Cerebellar nuclear complex (tissue), 1 donor: ENCODE data around the gene ABCG2.
"Not testable (repeated sequence)": the region's sequence is repeated elsewhere in the genome, so short reads cannot be mapped to it uniquely, and the experiment has no call there.

ENCODE experiments used
- DNase-seq, 2 experiments: peaks; one replicate each; lab custom pipeline; 2025; lab: John Stamatoyannopoulos, UW

The ABCG2 gene

DNA sequence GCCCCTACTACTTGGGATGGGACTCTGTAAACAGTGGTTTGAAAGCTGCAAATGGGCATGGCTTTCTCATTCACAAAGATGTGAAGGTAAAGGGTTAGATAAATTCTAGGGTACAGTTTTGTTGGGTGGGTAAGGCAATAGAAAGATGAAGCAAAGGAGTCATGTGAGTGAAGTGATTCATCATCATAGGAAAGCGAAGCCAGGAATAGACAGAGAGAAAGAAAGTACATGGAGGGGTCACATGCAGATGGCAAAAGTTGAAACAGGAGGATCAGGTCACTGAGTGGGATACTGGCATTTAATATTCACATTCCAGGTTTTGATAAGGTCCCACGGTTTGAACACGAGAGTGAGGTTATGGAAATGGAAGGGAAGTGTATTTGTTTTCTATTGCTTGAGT is 8.2 kb upstream of the ABCG2 start:
- DNase-seq, result no peak

DNA sequence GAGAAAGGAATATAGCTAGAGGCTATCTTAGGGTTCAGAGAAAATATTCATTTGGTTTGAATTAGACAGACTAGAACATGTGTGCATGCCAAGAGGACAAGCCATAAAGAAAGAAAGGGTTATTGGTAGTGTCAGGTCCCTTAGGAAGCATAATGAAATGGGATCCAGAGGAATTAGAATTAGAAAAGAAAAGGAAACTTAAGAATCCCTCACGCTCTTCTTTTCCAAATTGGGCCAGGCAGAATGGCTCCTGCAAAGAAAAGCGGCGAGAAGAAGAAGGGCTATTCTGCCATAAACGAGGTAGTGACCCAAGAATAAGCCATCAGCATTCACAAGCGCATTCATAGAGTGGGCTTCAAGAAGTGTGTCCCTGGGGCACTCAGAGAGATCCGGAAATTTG is 4.9 kb upstream of the ABCG2 start:
- DNase-seq, result no peak

DNA sequence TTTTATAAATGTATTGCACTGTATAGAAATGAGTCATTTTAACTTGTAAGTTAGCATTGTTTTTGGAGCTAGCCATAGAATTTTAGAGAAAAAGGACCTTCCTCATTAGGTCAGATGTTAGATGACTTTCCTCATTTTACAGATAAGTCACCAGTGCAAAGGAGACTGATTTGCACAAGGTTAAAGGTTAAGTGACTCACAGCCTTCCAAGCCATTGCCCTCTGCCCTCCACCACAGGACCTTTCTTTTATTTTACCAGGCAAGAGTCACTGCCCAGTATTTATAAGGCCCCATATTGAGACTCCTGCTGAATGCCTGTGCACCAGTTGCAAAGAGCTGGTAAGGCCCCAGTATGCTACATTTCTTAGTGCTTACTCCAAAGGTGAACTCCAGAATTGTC is 4.2 kb upstream of the ABCG2 start:
- DNase-seq, result no peak

DNA sequence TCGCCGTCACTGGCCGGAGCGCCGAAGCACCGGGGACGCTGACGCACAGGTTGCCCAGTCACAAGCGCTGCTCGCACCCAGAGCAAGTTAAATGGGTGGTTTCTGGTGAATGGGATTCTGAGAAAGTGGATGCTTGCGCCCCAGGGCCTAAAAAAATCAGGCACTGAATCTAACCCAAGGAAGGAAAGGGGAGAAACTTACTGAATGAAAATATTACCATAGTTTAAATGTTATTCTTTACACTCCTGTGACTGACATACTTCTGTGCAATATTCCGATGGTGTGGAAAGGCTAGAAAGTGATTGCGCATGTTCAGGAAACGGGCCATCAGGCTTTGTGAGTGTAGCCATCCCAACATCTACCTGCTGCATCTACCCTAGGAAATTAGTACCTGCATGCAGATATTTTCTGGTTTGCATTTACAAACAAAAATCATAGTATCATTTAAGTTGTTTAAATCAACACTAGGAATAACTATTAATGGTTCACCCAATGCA is 838 bp upstream of the ABCG2 start:
- DNase-seq, result no peak

DNA sequence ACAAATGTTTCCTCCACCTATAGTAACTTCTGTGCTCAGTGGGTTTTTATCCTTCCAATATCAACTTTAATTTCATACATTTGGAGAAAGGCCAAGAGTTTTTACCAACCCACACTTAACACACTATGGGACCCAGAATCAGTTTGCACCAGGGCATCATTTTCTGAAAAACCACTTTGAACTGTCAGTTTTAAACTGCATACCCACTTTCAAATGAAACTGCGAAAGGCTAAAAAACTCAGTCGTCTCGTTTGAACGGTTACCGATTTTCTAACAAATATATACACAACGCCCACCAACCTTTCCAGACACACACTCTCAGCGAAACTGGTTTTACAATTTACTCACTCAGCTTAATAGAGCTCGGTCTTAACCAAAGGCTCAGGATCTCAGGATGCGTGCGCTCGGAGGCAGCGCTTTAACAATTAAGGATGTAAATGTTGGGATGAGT is 376 bp downstream of the ABCG2 start:
- no peak for DNase-seq

DNA sequence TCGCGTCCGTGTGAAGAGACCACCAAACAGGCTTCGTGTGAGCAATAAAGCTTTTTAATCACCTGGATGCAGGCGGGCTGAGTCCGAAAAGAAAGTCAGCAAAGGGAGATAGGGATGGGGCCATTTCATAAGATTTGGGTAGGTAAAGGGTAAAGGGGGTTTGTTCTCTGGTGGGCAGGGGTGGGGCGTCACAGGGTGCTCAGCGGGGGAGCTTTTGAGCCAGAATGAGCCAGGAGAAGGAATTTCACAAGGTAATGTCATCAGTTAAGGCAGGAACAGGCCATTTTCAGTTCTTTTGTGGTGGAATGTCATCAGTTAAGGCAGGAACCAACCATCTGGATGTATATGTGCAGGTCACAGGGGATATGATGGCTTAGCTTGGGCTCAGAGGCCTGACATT is 6.1 kb downstream of the ABCG2 start:
- DNase-seq, result not testable (repeated sequence)

DNA sequence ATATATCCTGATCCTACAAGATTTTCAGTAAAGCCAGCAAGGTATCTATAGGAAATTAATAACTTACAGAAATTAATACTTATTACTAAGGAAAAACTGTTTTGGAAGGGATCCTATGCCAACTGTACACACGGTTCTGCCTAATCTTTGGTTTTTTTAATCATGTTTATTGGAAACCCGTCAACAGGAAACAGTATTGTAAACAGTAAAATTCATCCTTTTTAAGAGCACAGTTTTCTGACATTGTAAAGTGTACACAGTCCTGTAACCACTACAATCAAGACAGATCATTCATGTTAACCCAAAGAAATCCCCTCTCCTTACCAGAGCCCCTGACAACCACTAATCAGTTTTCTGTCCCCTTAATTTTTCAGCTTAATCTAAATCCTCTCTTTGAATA is 9.9 kb downstream of the ABCG2 start:
- DNase-seq, result no peak

DNA sequence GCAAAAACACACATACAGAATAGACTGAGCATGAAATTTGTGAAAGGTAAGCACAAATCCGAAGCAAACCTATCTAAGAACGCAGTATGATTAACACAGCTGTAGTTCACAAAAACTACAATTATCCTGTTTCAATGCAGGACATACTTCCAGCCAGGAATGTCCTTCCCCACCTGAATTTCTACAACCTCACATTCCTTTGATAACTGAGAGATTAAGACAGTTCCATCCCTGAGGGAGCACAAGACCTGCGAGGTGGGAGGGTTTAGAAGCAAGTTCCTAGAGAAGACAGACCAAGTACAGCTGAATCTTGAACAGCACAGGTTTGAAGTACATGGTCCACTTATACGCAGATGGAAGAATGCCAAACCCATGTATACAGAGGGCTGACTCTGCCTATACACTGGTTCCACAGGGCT is 10.6 kb downstream of the ABCG2 start:
- no peak for DNase-seq

DNA sequence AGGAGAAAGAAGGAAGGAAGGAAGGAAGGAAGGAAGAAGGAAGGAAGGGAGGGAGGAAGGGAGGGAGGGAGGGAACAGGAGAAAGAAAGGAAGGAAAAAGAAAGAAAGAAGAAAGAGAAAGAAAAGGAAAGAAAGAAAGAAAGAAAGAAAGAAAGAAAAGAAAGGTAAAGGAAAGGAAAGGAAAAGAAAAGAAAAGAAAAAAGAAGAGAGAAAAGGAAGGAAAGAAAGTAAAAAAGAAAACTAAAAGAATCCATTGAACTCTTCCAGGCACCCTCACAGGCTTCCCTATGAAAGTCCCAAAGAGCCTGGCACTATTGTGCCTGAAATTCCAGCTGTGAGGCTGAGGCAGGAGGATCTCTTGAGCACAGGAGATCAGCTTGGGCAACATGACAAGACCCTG is 11.5 kb downstream of the ABCG2 start:
- DNase-seq, result no peak

DNA sequence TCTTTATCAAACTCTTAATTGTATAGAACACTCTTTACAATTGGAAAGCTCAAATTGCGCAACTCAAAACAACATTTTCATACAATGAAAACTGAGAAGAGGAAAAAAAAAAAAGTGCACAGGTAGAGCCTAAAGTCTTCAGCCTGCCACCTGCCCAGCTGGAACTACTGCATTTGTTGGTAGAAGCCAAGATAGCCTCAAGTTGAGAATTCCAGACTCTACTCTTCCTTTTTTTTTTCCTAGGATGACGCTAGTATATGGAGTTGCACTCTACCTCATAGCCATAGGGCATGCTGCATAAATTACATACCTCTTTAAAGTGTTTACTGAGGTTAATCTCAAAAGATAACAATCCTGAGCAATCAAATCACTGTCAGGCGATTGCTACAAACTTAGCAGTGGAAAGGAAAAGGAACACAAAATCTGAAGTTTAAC is 13.6 kb downstream of the ABCG2 start:
- DNase-seq, result no peak

DNA sequence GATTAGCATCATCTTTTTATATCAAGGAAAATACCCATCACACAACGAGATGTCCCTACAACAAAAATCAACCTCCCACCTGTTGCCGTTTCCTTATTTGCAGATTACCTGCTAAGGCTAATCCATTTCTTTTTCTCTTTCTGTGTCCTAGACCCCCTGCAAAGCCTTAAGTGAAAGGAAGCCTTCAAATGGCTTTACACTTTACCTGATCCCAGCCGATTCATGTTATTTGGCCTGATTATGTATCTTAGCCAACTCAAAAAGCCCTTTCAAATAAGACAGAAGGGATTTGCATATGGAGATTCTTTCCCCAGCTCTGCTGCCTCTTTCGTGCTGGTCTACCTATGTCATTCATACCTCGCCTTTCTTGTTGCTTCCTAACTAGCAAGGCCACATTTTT is 14.4 kb downstream of the ABCG2 start:
- no peak for DNase-seq

DNA sequence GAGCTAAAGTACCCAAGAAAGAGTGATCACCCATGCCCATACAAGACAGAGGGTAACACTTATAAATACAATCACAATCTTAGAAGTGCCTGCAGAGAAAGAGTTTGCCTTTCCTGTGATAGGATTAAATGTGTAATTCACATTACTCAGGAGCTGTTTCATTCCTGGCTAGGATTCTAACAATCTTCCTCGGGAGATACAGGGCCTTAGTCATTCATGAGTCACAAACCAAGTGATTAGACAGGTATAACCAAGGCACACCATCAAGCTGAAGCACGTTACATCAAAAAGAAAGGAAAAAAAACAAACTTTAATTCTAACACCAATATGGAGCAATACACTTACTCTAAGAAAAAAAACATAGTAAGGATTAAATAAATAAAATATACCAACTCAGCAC is 14.9 kb downstream of the ABCG2 start:
- DNase-seq, result no peak

DNA sequence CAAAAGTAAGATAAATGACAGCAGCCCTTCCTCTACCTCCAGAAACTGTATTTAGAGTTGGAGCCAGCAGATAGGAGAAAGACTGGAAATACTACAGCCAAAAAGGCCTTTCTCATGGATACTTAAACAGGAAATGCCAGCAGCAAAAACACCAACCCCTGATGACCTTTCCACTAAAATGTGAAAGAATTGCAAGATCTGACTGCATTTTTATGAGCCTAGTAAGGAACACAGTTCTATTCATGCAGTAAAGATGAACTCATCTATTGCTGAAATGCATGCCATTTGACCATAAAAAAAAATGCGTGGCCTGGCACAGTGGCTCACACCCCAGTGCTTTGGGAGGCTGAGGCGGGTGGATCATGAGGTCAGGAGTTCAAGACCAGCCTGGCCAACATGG is 19.9 kb downstream of the ABCG2 start:
- no peak for DNase-seq

DNA sequence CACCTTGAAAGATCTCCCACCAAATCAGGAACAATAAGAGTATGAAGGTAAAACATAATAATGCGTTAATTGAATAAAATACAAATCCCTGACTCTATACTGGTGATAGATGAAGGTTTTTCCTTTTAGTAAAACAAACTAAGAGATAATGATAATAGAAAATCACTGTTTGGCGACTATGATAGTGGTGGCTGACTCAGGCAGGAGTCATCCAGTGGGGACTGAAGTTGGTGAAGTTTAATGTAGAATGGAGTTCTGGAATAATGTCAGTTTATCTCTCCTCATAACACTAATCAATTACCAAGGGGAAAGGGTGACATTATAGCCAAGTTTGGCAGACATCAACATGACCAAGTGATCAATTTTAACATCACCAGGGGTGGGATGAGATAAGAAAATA is 21.3 kb downstream of the ABCG2 start:
- DNase-seq, result no peak

DNA sequence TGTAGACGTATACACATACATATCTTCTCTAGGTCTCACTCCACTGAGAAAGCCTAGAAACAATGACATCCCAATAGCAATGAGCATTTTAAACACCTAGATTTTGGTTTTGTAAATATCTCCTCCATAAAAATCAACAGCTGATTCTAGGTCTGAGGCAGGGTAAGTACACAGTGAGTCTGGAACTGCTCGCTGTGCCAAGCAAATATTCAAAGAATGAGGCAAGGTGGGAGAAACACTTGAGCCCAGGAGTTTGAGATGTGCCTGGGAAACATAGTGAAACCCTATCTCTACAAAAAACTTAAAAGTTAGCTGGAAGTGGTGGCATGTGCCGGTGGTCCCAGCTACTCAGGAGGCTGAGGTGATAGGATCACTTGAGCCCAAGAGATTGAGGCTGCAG is 22.2 kb downstream of the ABCG2 start:
- DNase-seq, result no peak

DNA sequence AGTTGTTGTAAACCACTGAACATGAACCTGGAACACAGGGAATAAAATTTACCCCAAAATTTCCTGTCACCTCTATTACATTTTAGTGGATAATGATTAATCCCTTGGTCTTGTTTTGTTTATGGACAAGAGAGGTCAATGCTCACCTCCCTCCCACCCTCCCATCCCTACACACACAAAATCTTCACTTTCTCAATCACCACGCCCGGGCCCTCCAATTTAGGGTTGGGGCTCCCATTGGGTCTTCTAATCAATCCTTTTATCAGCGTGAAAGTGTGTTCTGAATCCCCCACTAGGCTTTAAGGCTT is 23.1 kb downstream of the ABCG2 start:
- DNase-seq, result no peak

DNA sequence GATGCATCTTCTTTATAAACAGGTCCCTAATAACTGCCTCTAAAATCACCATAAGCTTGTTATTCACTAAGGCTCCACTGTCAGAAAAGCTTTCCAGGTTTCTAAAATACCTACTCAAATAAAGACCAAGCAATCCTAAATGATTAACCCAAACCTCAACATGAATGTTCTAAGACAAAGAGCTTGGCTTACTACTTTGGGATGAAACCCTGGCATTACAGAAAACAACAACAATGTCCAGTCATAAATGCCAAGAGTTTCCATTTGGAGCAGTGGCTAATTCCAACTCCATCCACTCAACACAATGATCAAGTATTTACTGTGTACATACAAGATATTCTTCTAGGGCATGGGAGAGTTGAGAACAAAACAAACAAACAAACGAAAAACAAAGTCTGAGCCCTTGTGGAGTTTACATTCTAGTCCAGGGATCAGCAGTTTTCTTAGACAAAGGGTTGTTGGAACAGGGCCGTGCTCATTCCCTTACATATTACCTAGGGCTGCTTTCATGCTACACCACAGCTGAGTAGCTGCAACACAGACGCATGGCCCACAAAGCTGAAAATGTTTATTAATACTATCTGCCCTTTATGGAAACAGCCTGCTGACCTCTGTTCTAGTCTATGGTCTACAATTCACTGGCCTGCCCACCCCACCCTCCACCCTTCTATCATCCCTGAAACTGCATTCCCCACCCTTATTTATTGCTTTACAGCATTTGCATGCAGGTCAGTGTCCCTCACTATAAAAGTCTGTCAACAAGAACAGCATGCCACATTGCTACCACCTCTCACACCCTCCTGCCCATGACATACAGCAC is 23.7 kb downstream of the ABCG2 start:
- no peak for DNase-seq

DNA sequence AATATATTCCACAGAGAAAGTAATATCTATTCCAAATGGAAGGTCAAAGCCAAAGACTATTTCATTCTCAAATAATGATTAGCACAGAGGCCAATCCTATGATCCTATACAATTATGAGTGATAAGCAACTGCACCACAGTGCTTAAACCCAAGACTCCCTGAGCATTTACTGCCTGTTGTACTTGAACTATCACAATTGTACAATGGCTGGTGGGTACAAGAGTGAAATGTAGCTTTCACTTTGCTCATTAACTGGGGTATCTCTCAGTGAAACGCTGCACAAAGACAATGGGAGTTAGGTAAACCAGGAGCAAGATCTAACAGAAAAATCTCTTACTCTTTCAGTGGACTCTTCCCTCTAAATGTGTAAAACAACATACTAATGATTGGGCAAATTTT is 24.3 kb downstream of the ABCG2 start:
- no peak for DNase-seq

DNA sequence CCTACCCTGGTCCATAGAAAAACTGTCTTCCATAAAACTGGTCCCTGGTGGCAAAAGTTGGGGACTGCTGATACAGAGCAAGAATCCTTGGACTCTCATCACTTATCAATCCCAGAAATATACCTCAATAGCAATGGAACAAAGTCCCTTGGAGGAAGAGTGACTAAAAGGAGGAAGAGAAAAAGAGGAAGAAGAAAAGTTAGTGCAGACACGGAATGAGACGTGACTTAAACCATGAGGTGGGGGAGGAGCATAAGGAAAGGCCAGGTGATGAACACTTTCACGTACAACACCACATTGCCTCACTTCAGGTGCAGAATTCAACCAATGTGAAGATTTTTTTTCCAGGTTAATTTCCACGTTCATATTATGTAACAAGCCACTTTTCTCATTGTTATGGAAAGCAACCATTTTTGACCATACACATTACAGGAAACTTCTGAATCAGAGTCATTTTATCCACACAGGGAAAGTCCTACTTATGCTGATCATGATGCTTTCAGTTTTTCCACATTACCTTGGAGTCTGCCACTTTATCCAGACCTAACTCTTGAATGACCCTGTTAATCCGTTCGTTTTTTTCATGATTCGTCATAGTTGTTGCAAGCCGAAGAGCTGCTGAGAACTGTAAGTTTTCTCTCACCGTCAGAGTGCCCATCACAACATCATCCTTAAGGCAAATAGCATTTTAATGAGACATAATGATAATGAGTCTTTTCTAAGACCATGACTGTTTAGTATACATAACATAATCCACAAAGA is 27.7 kb downstream of the ABCG2 start:
- DNase-seq, result no peak

DNA sequence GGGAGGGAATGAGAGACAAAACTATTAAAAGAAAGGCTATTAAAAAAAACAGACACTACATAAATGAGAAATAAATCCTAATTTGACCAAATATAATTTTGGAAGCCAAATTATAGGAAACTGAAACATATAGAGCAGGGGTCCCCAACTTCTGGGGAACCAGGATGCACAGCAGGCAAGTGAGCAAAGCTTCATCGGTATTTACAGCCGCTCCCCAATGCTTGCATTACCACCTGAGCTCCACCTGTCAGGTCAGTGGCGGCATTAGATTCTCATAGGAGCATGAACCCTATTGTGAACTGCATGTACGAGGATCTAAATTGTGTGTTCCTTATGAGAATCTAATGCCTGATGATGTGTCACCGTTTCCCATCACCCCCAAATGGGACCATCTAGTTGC is 28.4 kb downstream of the ABCG2 start:
- no peak for DNase-seq

DNA sequence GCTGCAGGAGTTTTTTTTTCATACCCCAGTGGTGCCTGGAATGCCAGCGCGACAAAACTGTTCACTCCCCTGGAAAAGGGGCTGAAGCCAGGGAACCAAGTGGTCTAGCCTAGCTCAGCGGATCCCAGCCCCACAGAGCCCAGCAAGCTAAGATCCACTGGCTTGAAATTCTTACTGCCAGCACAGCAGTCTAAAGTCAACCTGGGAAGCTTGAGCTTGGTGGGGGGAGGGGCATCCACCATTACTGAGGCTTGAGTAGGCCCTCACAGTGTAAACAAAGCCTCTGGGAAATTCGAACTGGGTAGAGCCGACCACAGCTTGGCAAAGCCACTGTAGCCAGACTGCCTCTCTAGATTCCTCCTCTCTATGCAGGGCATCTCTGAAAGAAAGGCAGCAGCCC is 36.2 kb downstream of the ABCG2 start:
- not testable (repeated sequence) for DNase-seq

DNA sequence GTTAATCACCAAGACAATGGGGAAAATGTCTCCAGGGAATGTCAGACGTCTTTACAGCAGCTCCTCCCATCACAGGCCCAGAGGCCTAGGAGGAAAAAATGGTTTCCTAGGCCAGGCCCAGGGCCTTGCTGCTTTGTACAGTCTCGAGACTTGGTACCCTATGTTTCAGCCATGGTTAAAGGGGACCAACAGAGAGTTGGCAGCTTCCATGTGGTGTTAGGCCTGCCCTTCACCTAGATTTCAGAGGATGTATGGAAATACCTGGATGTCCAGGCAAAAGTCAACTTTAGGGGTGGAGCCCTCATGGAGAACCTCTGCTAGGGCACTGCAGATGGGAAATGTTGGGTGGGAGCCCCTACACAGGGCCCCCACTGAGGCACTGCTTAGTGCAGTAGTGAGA is 38.5 kb downstream of the ABCG2 start:
- DNase-seq, result no peak

DNA sequence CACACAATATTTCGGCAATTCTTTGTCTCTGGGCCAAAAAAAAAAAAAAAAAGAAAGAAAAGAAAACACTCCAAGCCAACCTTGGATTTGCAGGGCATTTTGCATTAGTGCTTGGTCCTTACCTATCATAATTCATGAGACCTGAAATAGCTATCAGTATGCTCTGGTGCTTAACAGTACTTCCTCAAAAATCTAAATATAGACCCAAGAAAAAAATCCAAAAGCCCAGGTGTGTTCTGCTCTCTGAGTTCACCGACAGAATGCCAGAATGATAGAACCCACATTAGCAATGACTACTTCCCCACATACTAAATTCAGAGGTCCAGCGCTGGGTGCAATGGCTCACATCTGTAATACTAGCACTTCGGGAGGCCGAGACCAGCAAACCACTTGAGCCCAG is 42.9 kb downstream of the ABCG2 start:
- no peak for DNase-seq

DNA sequence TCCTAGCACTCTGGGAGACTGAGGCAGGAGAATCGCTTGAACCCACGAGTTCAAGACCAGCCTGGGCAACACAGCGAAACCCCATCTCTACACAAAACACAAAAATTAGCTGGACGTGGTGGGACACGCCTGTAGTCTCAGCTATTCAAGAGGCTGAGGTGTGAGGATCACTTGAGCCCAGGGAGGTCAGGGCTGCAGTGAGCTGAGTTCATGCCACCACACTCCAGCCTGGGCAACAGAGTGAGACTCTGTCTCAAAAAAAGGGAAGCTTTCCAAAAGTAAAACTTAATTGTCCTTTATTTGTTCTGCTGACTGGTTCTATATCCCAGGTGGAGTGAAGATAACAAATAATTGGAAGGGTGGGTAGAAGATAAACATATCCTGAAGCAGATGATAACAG is 45.6 kb downstream of the ABCG2 start:
- DNase-seq, result no peak
